Loucy (cell line): ENCODE results near the gene TMED4.
A peak's percentile ranks its signal among the peaks of the same experiment; 100 is the strongest.

Experiments used
- H2AFZ ChIP-seq: fragments of 200-600 bp; sonication (generic); 2 replicates; pipeline ENCODE4 v1.6.0; 2016; ENCODE audit warnings: antibody characterized with exemption, mild to moderate bottlenecking, low read length, moderate library complexity
- H3F3A ChIP-seq: fragments of 200-600 bp; 2 replicates; pipeline ENCODE4 v1.6.0; 2016; ENCODE audit warnings: antibody characterized with exemption, low read depth, mild to moderate bottlenecking
- H3K27me3 ChIP-seq: fragments of 200-600 bp; sonication (generic); 2 replicates; pipeline ENCODE4 v1.6.1; 2014; ENCODE audit warnings: low read length, mild to moderate bottlenecking; ENCODE audit not compliant: insufficient read depth, poor library complexity, severe bottlenecking
- H3K36me3 ChIP-seq: fragments of 200-600 bp; sonication (generic); 2 replicates; pipeline ENCODE4 v1.6.1; 2016; ENCODE audit warnings: low read length; ENCODE audit not compliant: insufficient read depth
- H3K4me1 ChIP-seq: fragments of 200-600 bp; sonication (generic); 2 replicates; pipeline ENCODE4 v1.5.1; 2014; ENCODE audit warnings: low read length, mild to moderate bottlenecking; ENCODE audit not compliant: insufficient read depth, poor library complexity, severe bottlenecking
- H3K4me2 ChIP-seq: fragments of 200-600 bp; sonication (generic); 2 replicates; pipeline ENCODE4 v1.6.0; 2014; ENCODE audit warnings: antibody characterized with exemption, low read length, low read depth, mild to moderate bottlenecking; ENCODE audit not compliant: poor library complexity, severe bottlenecking
- H3K4me3 ChIP-seq: fragments of 200-600 bp; sonication (generic); 2 replicates; pipeline ENCODE4 v1.5.1; 2014; ENCODE audit warnings: low read length, mild to moderate bottlenecking, mixed read lengths; ENCODE audit not compliant: poor library complexity, severe bottlenecking
- H3K79me2 ChIP-seq: fragments of 200-600 bp; sonication (generic); 2 replicates; pipeline ENCODE4 v1.6.1; 2014; ENCODE audit warnings: low read length; ENCODE audit not compliant: insufficient read depth
- H3K9ac ChIP-seq: fragments of 200-600 bp; sonication (generic); 2 replicates; pipeline ENCODE4 v1.6.0; 2014; ENCODE audit warnings: mild to moderate bottlenecking, low read depth, low read length, moderate library complexity; ENCODE audit not compliant: poor library complexity, severe bottlenecking
- H3K9me2 ChIP-seq: fragments of 200-600 bp; sonication (generic); replicated peaks from 2 replicates; pipeline ENCODE4 v1.6.1; 2016; ENCODE audit warnings: low read depth, low read length, mixed read lengths
- H3K9me3 ChIP-seq: fragments of 200-600 bp; sonication (generic); 2 replicates; pipeline ENCODE4 v1.6.1; 2014; ENCODE audit warnings: mild to moderate bottlenecking, antibody characterized with exemption, low read length, low read depth; ENCODE audit not compliant: insufficient read depth
- H4K20me1 ChIP-seq: fragments of 200-600 bp; sonication (generic); 2 replicates; pipeline ENCODE4 v1.6.0; 2014; ENCODE audit warnings: antibody characterized with exemption, low read length, mild to moderate bottlenecking; ENCODE audit not compliant: insufficient read depth, poor library complexity, severe bottlenecking
- CTCF ChIP-seq: fragments of 200-600 bp; sonication (generic); conservative IDR thresholded peaks from 2 replicates; pipeline ENCODE4 v1.5.1; 2014; ENCODE audit warnings: mild to moderate bottlenecking, antibody characterized with exemption, low read length
- EZH2phosphoT487 ChIP-seq: fragments of 200-600 bp; IDR thresholded peaks from 2 replicates; pipeline ENCODE4 v1.6.1; 2018; ENCODE audit warnings: antibody characterized with exemption, mild to moderate bottlenecking, moderate library complexity, borderline replicate concordance

Gene TMED4

GRCh38 chr7:44536090-44536489 lies 45.9 kb downstream of the TMED4 start:
- Histone ChIP-seq H3K9me2 (no peaks in the 10 kb centered on the region), H2AFZ (no peak overlapping the region), H3K36me3 (no peaks in the 10 kb centered on the region), H3K27me3 (no peaks in the 10 kb centered on the region), H3K9ac (no peak overlapping the region), H3F3A (no peaks in the 10 kb centered on the region), H3K9me3 (no peaks in the 10 kb centered on the region), H3K4me3 (no peak overlapping the region), H3K4me2 (no peak overlapping the region), H4K20me1 (no peaks in the 10 kb centered on the region), H3K79me2 (no peaks in the 10 kb centered on the region), H3K4me1 (no peaks in the 10 kb centered on the region)
- TF ChIP-seq EZH2phosphoT487 (no peak), CTCF (no peak)

GRCh38 chr7:44535348-44536064 lies 46.5 kb downstream of the TMED4 start:
- no peak overlapping the region for H3K4me3 ChIP-seq
- no peaks in the 10 kb centered on the region for H3K9me2 ChIP-seq
- H3K79me2 ChIP-seq: no peaks in the 10 kb centered on the region
- H3K27me3 ChIP-seq: no peaks in the 10 kb centered on the region
- H3K9me3 ChIP-seq: no peaks in the 10 kb centered on the region
- H2AFZ ChIP-seq: no peak overlapping the region
- H4K20me1 ChIP-seq: no peaks in the 10 kb centered on the region
- no peaks in the 10 kb centered on the region for H3K36me3 ChIP-seq
- H3K9ac ChIP-seq: no peak overlapping the region
- H3K4me2 ChIP-seq: no peak overlapping the region
- no peaks in the 10 kb centered on the region for H3F3A ChIP-seq
- H3K4me1 ChIP-seq: no peaks in the 10 kb centered on the region
- no peak for TF ChIP-seq CTCF
- no peak for TF ChIP-seq EZH2phosphoT487

GRCh38 chr7:44534501-44534900 lies 47.5 kb downstream of the TMED4 start:
- Histone ChIP-seq H3K4me2 (no peak overlapping the region), H3K9me2 (no peaks in the 10 kb centered on the region)

More at GRCh38 chr7:44534501-44534900, 47.5 kb downstream of the TMED4 start:
- Histone ChIP-seq H3K36me3 (no peaks in the 10 kb centered on the region), H4K20me1 (no peaks in the 10 kb centered on the region), H3K4me1 (no peaks in the 10 kb centered on the region), H3K4me3 (no peak overlapping the region), H3K9ac (no peak overlapping the region), H3F3A (no peaks in the 10 kb centered on the region), H3K27me3 (no peaks in the 10 kb centered on the region), H3K9me3 (no peaks in the 10 kb centered on the region), H3K79me2 (no peaks in the 10 kb centered on the region), H2AFZ (no peak overlapping the region)
- peak; percentile 82 for TF ChIP-seq CTCF
- no peak for TF ChIP-seq EZH2phosphoT487
